Activated CD4-positive, alpha-beta T cell treated with anti-CD3 and anti-CD28 coated beads, Interleukin-2, amount 10 ng/mL, durations not matched to agents 7 days and 5 days (primary cell): ENCODE measurements around the gene CYP4F22. TPM values are rescaled to one million over a fixed set of nuclear protein-coding genes. Genes with fewer than 3 reads are reported as not detected.

ENCODE experiments used
- CTCF ChIA-PET: fragments of 350-600 bp; sonication (Branson Sonifier 250); formaldehyde crosslinking; loops from one replicate; lab custom pipeline; 2021; ENCODE audit warnings: antibody characterized with exemption; lab: Charles Lee
- POLR2A ChIA-PET: fragments of 350-600 bp; sonication (Branson Sonifier 250); formaldehyde crosslinking; loops from one replicate; lab custom pipeline; 2021; ENCODE audit warnings: antibody characterized with exemption; lab: Charles Lee
- DNase-seq: peaks from one replicate; pipeline ENCODE4 v3.0.0-alpha.2; 2020
- H3K27ac Mint-ChIP-seq: one replicate; pipeline ENCODE4 v1.8.0; 2021; ENCODE audit warnings: mild to moderate bottlenecking, moderate library complexity, mixed read lengths
- H3K27me3 Mint-ChIP-seq: one replicate; pipeline ENCODE4 v1.8.0; 2021; ENCODE audit warnings: mixed read lengths
- H3K36me3 Mint-ChIP-seq: one replicate; pipeline ENCODE4 v1.8.0; 2021; ENCODE audit warnings: low read depth, mixed read lengths
- H3K4me1 Mint-ChIP-seq: one replicate; pipeline ENCODE4 v1.8.0; 2021; ENCODE audit warnings: mixed read lengths
- H3K4me3 Mint-ChIP-seq: one replicate; pipeline ENCODE4 v1.8.0; 2021; ENCODE audit warnings: mild to moderate bottlenecking, moderate library complexity, mixed read lengths
- H3K9me3 Mint-ChIP-seq: one replicate; pipeline ENCODE4 v1.8.0; 2021; ENCODE audit warnings: mixed read lengths
- total RNA-seq, 2 experiments: library from RNA; stranded (reverse); gene quantifications; one replicate each; pipeline ENCODE4 v1.2.3, GENCODE V29; 2021

Gene CYP4F22
- total RNA-seq, 2 experiments from 2014 or later, result 0.67 to 0.87 TPM

GRCh38 chr19:15563325-15563794, 55.0 kb downstream of the CYP4F22 start:
- Mint-ChIP-seq H3K36me3 (no peaks in the 10 kb centered on the region), H3K27me3 (peaks cover 8% of the 10 kb centered on the region), H3K9me3 (no peaks in the 10 kb centered on the region), H3K4me3 (no peak overlapping the region), H3K27ac (no peak overlapping the region), H3K4me1 (no peaks in the 10 kb centered on the region)
- no peak for DNase-seq
- CTCF ChIA-PET, result interaction anchor here (0.6 kb wide), 1 partner anchor 617 kb away, joined by 4 read pairs; no protein-coding TSS in a partner anchor
- POLR2A ChIA-PET, result no interaction called here

GRCh38 chr19:15563931-15564330, 55.6 kb downstream of the CYP4F22 start:
- DNase-seq, result no peak

DNA sequence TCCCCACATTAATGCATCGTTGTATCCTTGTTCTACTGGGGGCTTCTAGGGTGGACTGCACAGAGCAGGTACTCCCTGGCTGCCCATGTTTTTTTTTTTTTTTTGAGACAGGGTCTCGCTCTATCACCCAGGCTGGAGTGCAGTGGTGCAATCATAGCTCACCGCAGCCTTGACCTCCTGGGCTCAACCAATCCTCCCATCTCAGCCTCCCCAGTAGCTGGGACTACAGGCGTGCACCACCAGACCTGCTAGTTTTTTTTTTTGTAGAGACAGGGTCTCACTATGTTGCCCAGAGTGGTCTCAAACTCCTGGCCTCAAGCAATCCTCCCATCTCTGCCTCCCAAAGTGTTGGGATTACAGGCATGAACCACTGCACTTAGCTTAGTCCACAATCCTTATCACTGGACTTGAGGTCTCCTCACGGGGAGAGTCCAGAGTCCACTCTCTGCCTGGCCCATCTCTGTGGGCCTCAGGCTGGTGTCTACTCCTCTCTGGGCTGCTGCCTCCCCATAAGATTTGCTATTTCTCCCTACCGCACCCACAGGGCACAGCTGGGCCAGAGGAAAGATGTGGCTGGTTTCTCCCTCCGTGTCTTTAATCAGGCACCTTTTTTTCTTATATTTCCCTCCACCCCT, 56.3 kb downstream of the CYP4F22 start:
- CTCF ChIA-PET, result interaction anchor here (0.6 kb wide), 3 partner anchors 78 to 196 kb away, joined by 3 to 5 read pairs (median 3); no protein-coding TSS in a partner anchor

More at GRCh38 chr19:15563931-15564330, 55.6 kb downstream of the CYP4F22 start:
- Mint-ChIP-seq H3K4me1 (no peaks in the 10 kb centered on the region), H3K27me3 (peaks cover 8% of the 10 kb centered on the region), H3K36me3 (no peaks in the 10 kb centered on the region), H3K27ac (no peak overlapping the region), H3K4me3 (no peak overlapping the region), H3K9me3 (no peaks in the 10 kb centered on the region)
- ChIA-PET POLR2A (no interaction called here), CTCF (interaction anchor here (0.6 kb wide), 2 partner anchors 197 to 617 kb away, joined by 4 to 5 read pairs; no protein-coding TSS in a partner anchor)

GRCh38 chr19:15570420-15570819, 62.1 kb downstream of the CYP4F22 start:
- no peaks in the 10 kb centered on the region for H3K4me1 Mint-ChIP-seq
- H3K36me3 Mint-ChIP-seq, result no peaks in the 10 kb centered on the region
- H3K27me3 Mint-ChIP-seq, result peaks cover 13% of the 10 kb centered on the region
- ChIA-PET CTCF (no interaction called here), POLR2A (no interaction called here)
- no peak overlapping the region for H3K27ac Mint-ChIP-seq
- no peaks in the 10 kb centered on the region for H3K9me3 Mint-ChIP-seq
- DNase-seq, result no peak
- H3K4me3 Mint-ChIP-seq, result no peak overlapping the region

More for the DNA sequence above, 56.3 kb downstream of the CYP4F22 start:
- Mint-ChIP-seq H3K36me3 (no peaks in the 10 kb centered on the region), H3K4me1 (no peaks in the 10 kb centered on the region), H3K9me3 (no peaks in the 10 kb centered on the region), H3K27me3 (peaks cover 10% of the 10 kb centered on the region), H3K4me3 (no peak overlapping the region), H3K27ac (no peak overlapping the region)
- POLR2A ChIA-PET, result no interaction called here
- DNase-seq, result no peak

- Mint-ChIP-seq H3K4me1 (no peaks in the 10 kb centered on the region), H3K9me3 (no peaks in the 10 kb centered on the region), H3K36me3 (no peaks in the 10 kb centered on the region), H3K27ac (no peak overlapping the region), H3K27me3 (peaks cover 2% of the 10 kb centered on the region), H3K4me3 (no peak overlapping the region)
- CTCF ChIA-PET, result interaction anchor here (0.6 kb wide), 1 partner anchor 366 kb away, joined by 3 read pairs; no protein-coding TSS in a partner anchor
- no peak for DNase-seq
- POLR2A ChIA-PET, result no interaction called here
These were observed 67.1 kb downstream of the CYP4F22 start for GRCh38 chr19:15575406-15575805.

GRCh38 chr19:15576526-15577156, 68.3 kb downstream of the CYP4F22 start:
- H3K27me3 Mint-ChIP-seq, result peaks cover 7% of the 10 kb centered on the region

GRCh38 chr19:15577184-15577771, 69.0 kb downstream of the CYP4F22 start:
- Mint-ChIP-seq H3K4me3 (no peak overlapping the region), H3K9me3 (no peaks in the 10 kb centered on the region)

More at GRCh38 chr19:15576526-15577156, 68.3 kb downstream of the CYP4F22 start:
- no peaks in the 10 kb centered on the region for H3K9me3 Mint-ChIP-seq
- no peaks in the 10 kb centered on the region for H3K4me1 Mint-ChIP-seq
- H3K36me3 Mint-ChIP-seq, result no peaks in the 10 kb centered on the region
- no peak overlapping the region for H3K4me3 Mint-ChIP-seq
- no peak overlapping the region for H3K27ac Mint-ChIP-seq
- CTCF ChIA-PET, result interaction anchor here (0.6 kb wide), 1 partner anchor 485 kb away, joined by 3 read pairs; no protein-coding TSS in a partner anchor
- DNase-seq, result no peak
- POLR2A ChIA-PET, result no interaction called here

GRCh38 chr19:15583346-15583745, 75.0 kb downstream of the CYP4F22 start:
- Mint-ChIP-seq H3K9me3 (no peaks in the 10 kb centered on the region), H3K4me3 (no peak overlapping the region), H3K36me3 (no peaks in the 10 kb centered on the region), H3K4me1 (peaks cover 3% of the 10 kb centered on the region), H3K27ac (no peak overlapping the region), H3K27me3 (peaks cover 7% of the 10 kb centered on the region)
- ChIA-PET POLR2A (no interaction called here), CTCF (no interaction called here)
- no peak for DNase-seq

More at GRCh38 chr19:15577184-15577771, 69.0 kb downstream of the CYP4F22 start:
- DNase-seq, result no peak
- ChIA-PET CTCF (no interaction called here), POLR2A (no interaction called here)
- Mint-ChIP-seq H3K36me3 (no peaks in the 10 kb centered on the region), H3K27ac (no peak overlapping the region), H3K27me3 (peaks cover 7% of the 10 kb centered on the region), H3K4me1 (no peaks in the 10 kb centered on the region)

DNA sequence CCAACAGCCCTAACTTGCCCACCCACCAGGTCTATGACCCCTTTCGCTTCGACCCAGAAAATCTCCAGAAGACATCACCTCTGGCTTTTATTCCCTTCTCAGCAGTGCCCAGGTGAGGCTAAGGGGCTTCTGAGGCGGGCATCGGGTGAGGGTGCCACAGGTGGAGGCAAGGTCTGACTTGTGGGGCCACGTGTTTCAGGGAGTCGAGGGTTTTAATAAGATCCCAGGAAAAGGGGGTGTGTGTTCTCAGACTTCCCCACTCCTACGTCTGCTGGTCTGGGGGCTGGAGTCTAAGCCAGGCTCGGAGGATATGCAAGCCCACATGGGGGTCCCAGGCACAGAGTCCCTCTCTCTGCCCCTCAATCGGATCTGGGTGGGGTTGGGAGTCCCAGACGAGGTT, 75.8 kb downstream of the CYP4F22 start:
- peaks cover 7% of the 10 kb centered on the region for H3K27me3 Mint-ChIP-seq
- H3K9me3 Mint-ChIP-seq, result no peaks in the 10 kb centered on the region
- no peak overlapping the region for H3K27ac Mint-ChIP-seq
- H3K4me1 Mint-ChIP-seq, result peaks cover 3% of the 10 kb centered on the region
- no peak overlapping the region for H3K4me3 Mint-ChIP-seq
- no peak for DNase-seq
- no peaks in the 10 kb centered on the region for H3K36me3 Mint-ChIP-seq
- ChIA-PET POLR2A (no interaction called here), CTCF (no interaction called here)

DNA sequence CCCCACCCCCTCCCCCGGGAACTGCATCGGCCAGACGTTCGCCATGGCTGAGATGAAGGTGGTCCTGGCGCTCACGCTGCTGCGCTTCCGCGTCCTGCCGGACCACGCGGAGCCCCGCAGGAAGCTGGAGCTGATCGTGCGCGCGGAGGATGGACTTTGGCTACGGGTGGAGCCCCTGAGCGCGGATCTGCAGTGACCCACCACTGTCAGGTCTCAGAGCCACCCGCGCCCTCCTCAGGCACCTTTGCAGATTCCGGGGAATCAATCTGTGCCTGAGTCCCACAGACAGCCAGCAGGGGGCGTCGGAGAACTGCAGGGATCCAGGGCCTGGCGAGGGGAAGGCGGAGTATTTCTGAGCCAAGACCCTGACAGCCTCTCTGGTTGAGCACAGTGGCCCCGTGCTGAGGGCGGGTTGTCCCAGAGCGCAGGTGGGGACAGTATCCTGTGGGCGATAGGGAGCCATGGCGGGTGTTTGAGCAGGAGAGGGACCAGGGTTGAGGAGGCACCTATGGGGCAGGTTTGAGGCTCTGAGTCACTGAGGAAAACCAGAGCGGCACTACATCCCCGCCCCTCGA, 76.3 kb downstream of the CYP4F22 start:
- peaks cover 3% of the 10 kb centered on the region for H3K4me1 Mint-ChIP-seq
- H3K36me3 Mint-ChIP-seq, result no peaks in the 10 kb centered on the region
- ChIA-PET CTCF (no interaction called here), POLR2A (no interaction called here)
- no peak overlapping the region for H3K4me3 Mint-ChIP-seq
- peak; percentile 85 for DNase-seq
- H3K27me3 Mint-ChIP-seq, result peaks cover 7% of the 10 kb centered on the region
- H3K27ac Mint-ChIP-seq, result no peak overlapping the region
- H3K9me3 Mint-ChIP-seq, result no peaks in the 10 kb centered on the region

DNA sequence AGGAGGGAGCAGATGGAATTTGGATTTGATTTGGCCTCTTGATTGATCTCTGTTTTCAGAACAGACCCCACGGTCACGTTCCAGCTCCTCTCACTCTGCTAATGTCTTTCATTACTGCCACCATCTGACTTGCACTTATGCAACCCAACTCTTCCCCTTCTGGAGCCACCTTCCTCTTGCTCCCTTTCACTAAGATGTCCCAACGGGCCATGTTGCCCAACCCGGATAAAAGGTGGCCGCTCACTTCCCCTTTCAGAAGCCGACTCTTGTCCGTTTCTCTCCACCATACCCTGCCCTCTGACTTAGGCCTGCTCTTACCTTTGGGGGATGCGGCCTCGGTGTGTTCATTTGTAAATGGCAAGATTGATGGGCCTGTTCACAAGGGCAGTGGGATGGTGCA, 79.3 kb downstream of the CYP4F22 start:
- Mint-ChIP-seq H3K27ac (no peak overlapping the region), H3K36me3 (no peaks in the 10 kb centered on the region), H3K27me3 (no peaks in the 10 kb centered on the region), H3K9me3 (no peaks in the 10 kb centered on the region), H3K4me3 (no peak overlapping the region), H3K4me1 (peaks cover 3% of the 10 kb centered on the region)
- no peak for DNase-seq
- ChIA-PET POLR2A (no interaction called here), CTCF (no interaction called here)

GRCh38 chr19:15588265-15588664, 79.9 kb downstream of the CYP4F22 start:
- no peak for DNase-seq
- no peak overlapping the region for H3K27ac Mint-ChIP-seq
- no peaks in the 10 kb centered on the region for H3K9me3 Mint-ChIP-seq
- no peak overlapping the region for H3K4me3 Mint-ChIP-seq
- peaks cover 3% of the 10 kb centered on the region for H3K4me1 Mint-ChIP-seq
- CTCF ChIA-PET, result interaction anchor here (0.6 kb wide), 1 partner anchor 497 kb away, joined by 3 read pairs; no protein-coding TSS in a partner anchor
- POLR2A ChIA-PET, result no interaction called here
- H3K36me3 Mint-ChIP-seq, result no peaks in the 10 kb centered on the region
- H3K27me3 Mint-ChIP-seq, result no peaks in the 10 kb centered on the region
